Kidney epithelial cell (primary cell): ENCODE measurements around the gene WNT3A. TPM values are rescaled to one million over a fixed set of nuclear protein-coding genes. Genes with fewer than 3 reads are reported as not detected.

Experiments used
- DNase-seq: peaks from one replicate; pipeline ENCODE4 v3.0.0-alpha.2; 2010; ENCODE audit warnings: low read depth
- H3K27me3 ChIP-seq: 2 replicates; pipeline ENCODE4 v1.6.0; 2011; ENCODE audit warnings: low read length; ENCODE audit not compliant: control insufficient read depth, insufficient read depth
- H3K36me3 ChIP-seq: 2 replicates; pipeline ENCODE4 v1.5.1; 2011; ENCODE audit warnings: low read length; ENCODE audit not compliant: control insufficient read depth, insufficient read depth
- H3K4me3 ChIP-seq: 2 replicates; pipeline ENCODE4 v1.5.1; 2011; ENCODE audit warnings: low read depth, mild to moderate bottlenecking, control low read depth, low read length
- CTCF ChIP-seq: IDR thresholded peaks from 2 replicates; pipeline ENCODE4 v1.5.1; 2011; ENCODE audit warnings: mild to moderate bottlenecking, moderate library complexity, low read length, control low read depth, inconsistent platforms; ENCODE audit not compliant: insufficient read depth, poor library complexity, severe bottlenecking
- total RNA-seq: library from RNA; depleted of rRNA; stranded (reverse); fragments of >200 nt; gene quantifications from 2 replicates; pipeline ENCODE4 v1.2.3, GENCODE V29; 2015

The WNT3A gene
- total RNA-seq, 1 donor from 2014 or later = not detected

GRCh38 chr1:228100822-228101613, 94.2 kb downstream of the WNT3A start:
- DNase-seq = no peak
- Histone ChIP-seq H3K4me3 (no peak overlapping the region), H3K36me3 (peaks cover 5% of the 10 kb centered on the region), H3K27me3 (no peaks in the 10 kb centered on the region)
- no peak for TF ChIP-seq CTCF

- peak overlapping the region; percentile 95 for H3K4me3 ChIP-seq
- H3K27me3 ChIP-seq = no peaks in the 10 kb centered on the region
- H3K36me3 ChIP-seq = peaks cover 5% of the 10 kb centered on the region
- no peak for TF ChIP-seq CTCF
- DNase-seq = no peak
Observed at GRCh38 chr1:228101614-228101993, 94.8 kb downstream of the WNT3A start.

GRCh38 chr1:228101994-228102790, 95.4 kb downstream of the WNT3A start:
- Histone ChIP-seq H3K4me3 (peak overlapping the region; percentile 95), H3K27me3 (no peaks in the 10 kb centered on the region), H3K36me3 (peaks cover 5% of the 10 kb centered on the region)
- no peak for DNase-seq
- peak; percentile 35 for TF ChIP-seq CTCF

GRCh38 chr1:228102791-228103620, 96.2 kb downstream of the WNT3A start, which contains the start of gene C1orf35:
TSS of gene C1orf35 (minus strand) at chr1:228103325. CDS start at chr1:228103227, 98 bp downstream.
- Histone ChIP-seq H3K4me3 (peak within 1 kb of the TSS; percentile 95), H3K36me3 (peaks cover 5% of the 10 kb centered on the region), H3K27me3 (no peaks in the 10 kb centered on the region)
- TF ChIP-seq CTCF = no peak
- DNase-seq = no peak

GRCh38 chr1:228104526-228105269, 97.9 kb downstream of the WNT3A start:
- Histone ChIP-seq H3K4me3 (no peak overlapping the region), H3K36me3 (peaks cover 1% of the 10 kb centered on the region), H3K27me3 (no peaks in the 10 kb centered on the region)
- TF ChIP-seq CTCF = no peak
- DNase-seq = no peak
